Fibroblast of mammary gland (primary cell): ENCODE data around the gene CLCNKA.
"Not testable (repeated sequence)": the region's sequence is repeated elsewhere in the genome, so short reads cannot be mapped to it uniquely, and the experiment has no call there.

ENCODE experiments used
- DNase-seq: peaks from one replicate; pipeline ENCODE4 v3.0.0-alpha.2; 2010; ENCODE audit warnings: low read depth
- H3K4me3 ChIP-seq: 2 replicates; pipeline ENCODE4 v1.5.1; 2011; ENCODE audit warnings: low read depth, mild to moderate bottlenecking, low read length, moderate library complexity; ENCODE audit not compliant: control insufficient read depth
- TF ChIP-seq, protein P1 (sequence below): conservative IDR thresholded peaks from 2 replicates; pipeline ENCODE4 v1.5.1; 2011; ENCODE audit warnings: low read depth, low read length, inconsistent platforms; ENCODE audit not compliant: control insufficient read depth, insufficient read depth

CLCNKA gene

DNA sequence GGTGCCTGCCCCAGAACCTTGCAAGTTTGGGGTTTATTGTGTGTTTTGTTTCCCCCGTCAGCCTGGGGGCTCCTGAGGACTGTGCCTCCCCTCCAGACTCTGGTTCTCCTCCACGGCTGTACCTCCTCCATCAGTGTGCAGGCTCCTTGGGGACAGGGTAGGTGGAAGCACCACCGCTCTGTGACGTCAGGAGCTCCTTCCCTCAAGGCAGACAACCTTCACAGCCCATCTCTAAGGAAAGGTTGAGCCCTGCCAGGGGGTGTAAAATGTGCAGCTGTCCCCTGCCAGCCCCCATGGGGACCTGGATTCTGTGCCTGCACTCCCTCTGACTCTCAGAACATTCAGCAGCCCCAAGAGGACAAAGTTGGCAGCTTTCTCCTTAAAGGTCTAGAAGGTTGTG lies 3.5 kb upstream of the CLCNKA start:
- H3K4me3 ChIP-seq: no peak overlapping the region
- TF ChIP-seq, protein P1, sequence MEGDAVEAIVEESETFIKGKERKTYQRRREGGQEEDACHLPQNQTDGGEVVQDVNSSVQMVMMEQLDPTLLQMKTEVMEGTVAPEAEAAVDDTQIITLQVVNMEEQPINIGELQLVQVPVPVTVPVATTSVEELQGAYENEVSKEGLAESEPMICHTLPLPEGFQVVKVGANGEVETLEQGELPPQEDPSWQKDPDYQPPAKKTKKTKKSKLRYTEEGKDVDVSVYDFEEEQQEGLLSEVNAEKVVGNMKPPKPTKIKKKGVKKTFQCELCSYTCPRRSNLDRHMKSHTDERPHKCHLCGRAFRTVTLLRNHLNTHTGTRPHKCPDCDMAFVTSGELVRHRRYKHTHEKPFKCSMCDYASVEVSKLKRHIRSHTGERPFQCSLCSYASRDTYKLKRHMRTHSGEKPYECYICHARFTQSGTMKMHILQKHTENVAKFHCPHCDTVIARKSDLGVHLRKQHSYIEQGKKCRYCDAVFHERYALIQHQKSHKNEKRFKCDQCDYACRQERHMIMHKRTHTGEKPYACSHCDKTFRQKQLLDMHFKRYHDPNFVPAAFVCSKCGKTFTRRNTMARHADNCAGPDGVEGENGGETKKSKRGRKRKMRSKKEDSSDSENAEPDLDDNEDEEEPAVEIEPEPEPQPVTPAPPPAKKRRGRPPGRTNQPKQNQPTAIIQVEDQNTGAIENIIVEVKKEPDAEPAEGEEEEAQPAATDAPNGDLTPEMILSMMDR: no peak
- peak; percentile 25 for DNase-seq

DNA sequence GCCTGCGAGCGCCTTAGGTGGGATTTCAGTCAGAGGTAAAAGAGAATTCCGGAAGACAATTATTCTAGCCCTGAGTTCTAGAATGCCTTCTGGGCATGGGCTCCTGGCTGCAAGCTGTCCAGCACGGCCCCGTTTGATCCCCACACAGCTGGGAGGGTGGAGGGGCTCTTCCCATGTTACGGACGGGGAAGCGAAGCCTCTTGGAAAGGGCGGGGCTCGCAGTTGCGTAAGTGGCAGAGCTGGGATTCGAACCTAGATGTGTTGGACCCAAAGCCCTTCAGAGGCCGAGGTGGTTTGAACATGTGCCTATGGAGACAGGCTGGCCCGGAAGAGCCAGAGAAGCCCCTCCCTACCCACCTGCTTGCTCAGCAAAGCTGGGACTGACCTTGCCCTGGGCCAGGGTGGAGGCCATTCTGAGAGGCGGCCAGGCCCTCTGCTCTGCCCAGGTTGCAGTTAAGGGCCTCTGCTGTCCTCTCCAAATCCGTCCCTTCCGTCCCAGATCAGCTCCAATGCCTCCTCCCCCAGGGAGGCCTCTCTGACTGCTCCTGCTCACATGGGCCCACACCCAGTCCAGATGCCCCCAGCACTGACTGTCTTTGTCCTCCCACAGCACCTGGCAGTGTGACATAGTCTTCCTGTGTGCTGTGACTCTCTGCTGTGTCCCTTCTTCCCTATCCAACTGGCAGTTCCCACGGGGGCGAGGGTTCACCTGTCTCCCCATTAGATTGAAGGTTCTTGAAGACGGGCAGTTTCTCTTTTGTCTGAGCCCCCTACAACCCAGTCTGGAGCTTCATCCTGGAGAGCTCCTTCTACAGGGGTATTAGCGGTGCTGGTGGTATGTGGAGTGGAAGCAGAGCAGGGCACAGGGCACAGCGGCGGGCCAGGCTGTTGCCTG lies 2.8 kb upstream of the CLCNKA start:
- H3K4me3 ChIP-seq: no peak overlapping the region
- DNase-seq: no peak
- TF ChIP-seq, protein P1: no peak

DNA sequence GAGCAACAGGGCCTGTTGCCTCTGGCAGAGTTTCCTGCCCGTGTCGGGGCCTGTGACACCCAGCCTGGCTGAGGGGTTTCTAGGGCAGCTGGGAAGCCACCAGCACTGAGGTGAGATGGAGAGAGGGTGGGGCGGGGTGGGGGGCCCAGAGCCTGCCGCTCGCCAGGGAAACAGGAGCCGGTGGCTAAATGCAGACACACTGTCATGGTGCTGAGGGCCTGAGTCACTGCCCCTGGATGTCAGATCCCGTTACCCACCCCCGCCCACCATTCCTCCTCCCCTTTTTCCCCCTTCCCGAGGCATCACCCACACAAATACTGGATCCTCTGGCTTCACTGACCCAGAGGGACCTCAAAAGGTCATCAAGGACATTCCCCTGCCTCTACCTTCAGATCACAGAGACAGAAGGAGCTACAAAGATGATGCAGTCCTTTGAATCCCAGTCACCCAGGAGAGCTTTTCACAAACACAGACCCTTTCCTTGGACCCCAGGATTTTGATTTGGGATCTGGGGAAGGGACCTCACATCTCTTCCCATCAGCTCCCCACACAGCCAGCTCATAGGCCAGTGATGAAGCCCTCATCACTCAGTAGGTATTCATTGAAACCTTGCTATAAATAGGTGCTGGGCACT lies 2.1 kb upstream of the CLCNKA start:
- peak; percentile 30 for DNase-seq
- TF ChIP-seq, protein P1: no peak
- H3K4me3 ChIP-seq: no peak overlapping the region

DNA sequence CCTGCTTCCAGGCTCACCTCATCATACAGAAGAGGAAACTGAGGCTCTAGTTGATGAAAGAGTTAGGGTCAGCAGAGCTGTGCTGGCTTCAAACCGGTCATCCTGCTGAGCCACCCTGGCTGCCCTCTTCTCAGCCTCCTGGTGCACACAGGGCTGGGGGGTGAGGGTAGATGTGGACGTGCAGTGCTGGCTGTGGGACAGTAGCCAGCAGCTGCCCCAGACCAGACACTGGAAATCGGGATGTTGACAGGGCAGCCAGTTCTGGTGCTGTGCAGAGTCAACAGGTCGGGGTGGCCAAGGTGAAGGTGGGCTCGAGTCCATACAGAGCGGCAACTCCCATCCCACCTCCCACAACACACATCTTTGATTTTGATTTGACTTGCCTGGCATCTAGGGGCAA lies 1.5 kb upstream of the CLCNKA start:
- H3K4me3 ChIP-seq: no peak overlapping the region
- TF ChIP-seq, protein P1: no peak
- DNase-seq: no peak

DNA sequence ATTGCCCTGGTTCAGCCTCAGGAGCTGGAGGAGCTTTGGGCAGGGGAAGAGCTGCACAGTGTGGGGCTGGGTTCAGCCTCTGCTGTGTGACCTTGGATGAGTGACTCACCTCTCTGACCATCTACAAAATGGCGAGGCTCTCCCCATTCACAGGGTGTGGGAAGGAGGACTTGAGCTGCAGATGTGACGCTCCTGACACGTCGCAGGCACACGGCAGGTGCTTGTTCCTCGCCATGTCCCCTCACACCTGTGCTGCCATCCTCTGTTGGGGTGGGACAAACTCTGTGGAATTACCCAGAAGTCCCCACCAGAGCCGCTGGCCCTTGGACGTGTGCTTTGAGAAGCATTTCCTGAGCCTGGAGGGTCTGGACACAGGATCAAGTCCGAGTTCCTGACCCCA lies 958 bp upstream of the CLCNKA start:
- not testable (repeated sequence) for DNase-seq, H3K4me3 ChIP-seq

DNA sequence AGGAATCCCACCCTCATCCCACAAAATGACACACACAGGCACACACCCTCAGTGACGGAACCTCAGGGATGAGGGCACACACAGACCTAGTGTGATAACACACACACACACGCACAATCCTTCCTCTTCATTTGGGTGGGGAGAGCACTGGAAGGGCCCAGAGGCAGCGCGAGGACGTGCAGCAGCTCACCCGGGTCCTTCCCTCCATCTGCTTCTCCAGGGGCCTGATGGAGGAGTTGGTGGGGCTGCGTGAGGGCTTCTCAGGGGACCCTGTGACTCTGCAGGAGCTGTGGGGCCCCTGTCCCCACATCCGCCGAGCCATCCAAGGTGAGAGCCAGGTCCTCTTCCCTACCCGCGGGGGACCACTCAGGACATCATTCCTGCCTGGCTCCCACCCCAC lies 557 bp downstream of the CLCNKA start:
- no peak for DNase-seq
- no peak overlapping the region for H3K4me3 ChIP-seq
- TF ChIP-seq, protein P1: no peak

DNA sequence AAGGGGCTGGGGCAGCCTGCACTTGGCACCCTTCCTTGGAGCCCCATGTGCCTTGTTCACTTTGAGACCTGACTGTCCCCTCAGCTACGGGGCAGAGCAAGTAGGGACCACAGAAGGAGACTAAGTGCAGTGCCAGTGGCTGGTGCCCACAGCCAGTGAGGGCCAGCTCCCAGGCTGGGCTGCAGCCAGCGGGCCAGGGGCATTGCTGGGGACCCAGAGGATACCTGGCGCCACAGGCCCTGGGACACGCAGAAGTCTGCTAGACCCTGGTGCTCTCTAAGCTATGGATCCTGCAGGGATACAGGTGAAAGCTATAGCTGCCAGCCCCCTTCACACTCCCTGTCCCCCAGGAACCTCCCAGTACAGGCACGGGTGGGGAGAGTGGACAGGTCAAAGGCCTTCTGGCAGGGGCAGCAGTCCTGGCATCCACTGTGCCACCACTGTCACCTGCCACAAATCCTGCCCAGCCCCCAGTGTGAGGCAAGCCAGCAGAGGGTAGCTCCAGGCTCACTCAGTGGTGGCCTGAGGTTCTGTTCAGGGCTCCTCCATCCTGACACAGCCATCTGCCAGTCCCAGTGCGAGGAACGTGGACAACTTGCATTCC lies 1.3 kb downstream of the CLCNKA start:
- H3K4me3 ChIP-seq: no peak overlapping the region
- TF ChIP-seq, protein P1: no peak
- DNase-seq: no peak

DNA sequence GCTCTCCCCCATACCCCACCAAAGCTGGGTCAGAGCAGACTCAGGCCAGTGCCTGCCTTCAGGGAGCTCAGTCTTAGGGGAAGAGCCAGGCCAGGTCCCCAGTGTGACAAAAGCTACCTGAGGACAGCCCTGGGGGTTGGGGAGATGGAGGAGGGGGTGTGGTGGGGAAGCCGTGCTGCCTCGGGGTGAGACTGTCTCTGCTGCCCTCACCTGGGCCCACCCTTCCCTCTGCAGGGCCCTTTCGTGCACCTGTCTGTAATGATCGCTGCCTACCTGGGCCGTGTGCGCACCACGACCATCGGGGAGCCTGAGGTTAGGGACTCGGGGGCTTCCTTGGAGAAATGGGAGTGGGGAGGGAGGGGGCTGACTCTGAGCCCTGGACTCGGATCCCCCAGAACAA lies 4.5 kb downstream of the CLCNKA start:
- not testable (repeated sequence) for DNase-seq, H3K4me3 ChIP-seq
